ENCODE results near the gene PCDHB2.
"Not testable (repeated sequence)": the region's sequence is repeated elsewhere in the genome, so short reads cannot be mapped to it uniquely, and the experiment has no call there.

Gene PCDHB2

DNA sequence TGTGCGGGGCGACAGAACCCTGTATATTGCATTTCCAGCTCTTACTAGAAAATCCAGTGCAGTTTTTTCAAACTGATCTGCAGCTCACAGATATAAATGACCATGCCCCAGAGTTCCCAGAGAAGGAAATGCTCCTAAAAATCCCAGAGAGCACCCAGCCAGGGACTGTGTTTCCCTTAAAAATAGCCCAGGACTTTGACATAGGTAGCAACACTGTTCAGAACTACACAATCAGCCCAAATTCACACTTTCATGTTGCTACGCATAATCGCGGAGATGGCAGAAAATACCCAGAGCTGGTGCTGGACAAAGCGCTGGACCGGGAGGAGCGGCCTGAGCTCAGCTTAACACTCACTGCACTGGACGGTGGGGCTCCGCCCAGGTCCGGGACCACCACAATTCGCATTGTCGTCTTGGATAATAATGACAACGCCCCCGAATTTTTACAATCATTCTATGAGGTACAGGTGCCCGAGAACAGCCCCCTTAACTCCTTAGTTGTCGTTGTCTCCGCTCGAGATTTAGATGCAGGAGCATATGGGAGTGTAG, 41.4 kb downstream of the PCDHB2 start:
- no peak for DNase-seq (ENCODE audit: low spot score)

DNA sequence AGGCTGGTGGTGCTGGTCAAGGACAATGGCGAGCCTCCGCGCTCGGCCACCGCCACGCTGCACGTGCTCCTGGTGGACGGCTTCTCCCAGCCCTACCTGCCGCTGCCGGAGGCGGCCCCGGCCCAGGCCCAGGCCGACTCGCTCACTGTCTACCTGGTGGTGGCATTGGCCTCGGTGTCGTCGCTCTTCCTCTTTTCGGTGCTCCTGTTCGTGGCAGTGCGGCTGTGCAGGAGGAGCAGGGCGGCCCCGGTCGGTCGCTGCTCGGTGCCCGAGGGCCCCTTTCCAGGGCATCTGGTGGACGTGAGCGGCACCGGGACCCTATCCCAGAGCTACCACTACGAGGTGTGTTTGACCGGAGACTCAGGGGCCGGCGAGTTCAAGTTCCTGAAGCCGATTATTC, 42.9 kb downstream of the PCDHB2 start:
- not testable (repeated sequence) for DNase-seq (ENCODE audit: low spot score)
